ENCODE measurements around the gene HIGD2A. TPM values are rescaled to one million over a fixed set of nuclear protein-coding genes. Genes with fewer than 3 reads are reported as not detected.

Gene HIGD2A
- total and polyA plus RNA-seq, 9 of the 15 experiments (the other 6 are each of a cell fraction or from before 2014, with no cell fraction given): 94.7 to 264 (median 163) TPM

GRCh38 chr5:176394881-176395675 is 6.5 kb downstream of the HIGD2A start (continued):
- TF ChIP-seq ZNF24 (IDR thresholded peaks at IDR 0.05): no peak

GRCh38 chr5:176396330-176396729 is 7.8 kb downstream of the HIGD2A start:
- Histone ChIP-seq H3K79me2 (ENCODE audit: control insufficient read depth, insufficient read depth, low read length) (no peaks in the 10 kb centered on the region), H3K9me1 (ENCODE audit: control insufficient read depth, insufficient read depth, low read length) (peaks cover 3% of the 10 kb centered on the region), H2AFZ (ENCODE audit: low read depth, low read length) (peak overlapping the region; percentile 76), H3K4me3 (no peak overlapping the region), H4K20me1 (replicated peaks; ENCODE audit: control insufficient read depth, insufficient read depth, low read length) (no peaks in the 10 kb centered on the region), H3K4me1 (replicated peaks in 1 of 2; ENCODE audit: control insufficient read depth in 2 of 2, insufficient read depth in 2 of 2, low read length in 2 of 2) (peaks cover 12 to 25% of the 10 kb centered on the region in 2 experiments; a peak in 4 of 5 replicates), H3K9ac (ENCODE audit: insufficient read depth in 1 of 2, low read depth in 2 of 2, low read length in 2 of 2) (peak overlapping the region; percentile 40 to 72; a peak in 3 of 4 replicates), H3K36me3 (ENCODE audit: control insufficient read depth, insufficient read depth, low read length) (peaks cover 49% of the 10 kb centered on the region; the same call in 2 of the 3 replicates), H3K4me2 (ENCODE audit: insufficient read depth, low read length) (peak overlapping the region; percentile 61), H3K27ac (ENCODE audit: extremely low read depth, low read depth, low read length) (peak overlapping the region; percentile 66), H3K9me3 (replicated peaks; ENCODE audit: control insufficient read depth, insufficient read depth, low read depth, low read length) (no peaks in the 10 kb centered on the region), H3K27me3 (ENCODE audit: control insufficient read depth in 2 of 2, insufficient read depth in 2 of 2, low read length in 2 of 2) (no peaks in the 10 kb centered on the region)
- POLR2A ChIA-PET: interaction anchor here (0.7 to 1.6 kb wide), 2 partner anchors 10 to 11 kb away, joined by 3 to 8 read pairs; no protein-coding TSS in a partner anchor
- ATAC-seq: peak; percentile 86
- intact Hi-C loops (cut with micrococcal nuclease): no loop called here
- no TSS peak for BruUV-seq (replicated peaks)
- in situ Hi-C loops (cut with MboI): no loop called here
- peak; percentile 94 for FAIRE-seq
- DNase-seq (ENCODE audit: extremely low read depth in 1 of 4, low spot score in 3 of 4): peak; percentile 45 to 73 (median 52)
- CTCF ChIA-PET (ENCODE audit: low intra/inter-chr PET ratio): no interaction called here
- WGBS (ENCODE audit: insufficient coverage, low coverage, missing lambda C conversion rate): 10% methylated on average over 6 of the region's 6 CpGs
- TF ChIP-seq ZNF174 (CRISPR knock-in tag; IDR thresholded peaks at IDR 0.05) (no peak), NFE2 (IDR thresholded peaks at IDR 0.05; ENCODE audit: low read depth) (peak; percentile 60; the same call in 1 of the 2 replicates), YBX1 (IDR thresholded peaks at IDR 0.05) (no peak), ZNF280B (CRISPR knock-in tag; IDR thresholded peaks at IDR 0.05) (no peak), SMARCA5 (IDR thresholded peaks at IDR 0.05) (no peak), MXD1 (CRISPR knock-in tag; IDR thresholded peaks at IDR 0.05; ENCODE audit: borderline replicate concordance, poor library complexity, severe bottlenecking) (no peak), HDAC8 (tag; IDR thresholded peaks at IDR 0.05) (no peak), POLR3G (IDR thresholded peaks at IDR 0.05; ENCODE audit: extremely low read depth, insufficient read length, insufficient replicate concordance) (no peak), CREM (IDR thresholded peaks at IDR 0.05; ENCODE audit: low read depth) (peak; percentile 86), ZNF740 (CRISPR knock-in tag; IDR thresholded peaks at IDR 0.05) (no peak), ZNF740 (tag; IDR thresholded peaks at IDR 0.05) (0 out of 4 replicates have a peak, but pooled peaks of 1 of the 2 experiments have one; percentile 22), USF2 (CRISPR knock-in tag; IDR thresholded peaks at IDR 0.05) (no peak), ZFP91 (CRISPR knock-in tag; IDR thresholded peaks at IDR 0.05) (no peak), POLR3A (IDR thresholded peaks at IDR 0.05; ENCODE audit: borderline replicate concordance, extremely low read depth, insufficient read depth, insufficient read length) (no peak)
